HepG2 (cell line): Measurements from ENCODE around the gene KISS1R. TPM values are rescaled to one million over a fixed set of nuclear protein-coding genes. Genes with fewer than 3 reads are reported as not detected.

ENCODE experiments used
- HNRNPLL ChIP-seq: fragments of 200-400 bp; formaldehyde crosslinking; IDR thresholded peaks from 2 replicates; pipeline ENCODE4 v1.6.1; 2017; ENCODE audit warnings: mild to moderate bottlenecking, low read depth, low read length; ENCODE audit not compliant: poor library complexity, severe bottlenecking
- HNRNPUL1 ChIP-seq: fragments of 200-400 bp; formaldehyde crosslinking; IDR thresholded peaks from 2 replicates; pipeline ENCODE4 v1.6.1; 2017; ENCODE audit warnings: low read depth, mild to moderate bottlenecking, low read length, moderate library complexity
- MAZ ChIP-seq, 2 experiments: sonication (generic) in 1 of 2; formaldehyde crosslinking in 1 of 2; IDR thresholded peaks; 2 replicates each; pipeline versions ENCODE4 v1.5.0 to v1.6.1; 2012 to 2020; ENCODE audit warnings: low read depth in 2 of 2, mild to moderate bottlenecking in 2 of 2, borderline replicate concordance in 1 of 2, improper control_type of control experiment in 1 of 2, low read length in 1 of 2, missing genetic modification reagents in 1 of 2, moderate library complexity in 1 of 2
- MLXIP ChIP-seq: sonication (generic); formaldehyde crosslinking; IDR thresholded peaks from 2 replicates; pipeline ENCODE4 v1.9.0; 2021; ENCODE audit warnings: missing genetic modification reagents, borderline replicate concordance
- PBX3 ChIP-seq: sonication (generic); formaldehyde crosslinking; IDR thresholded peaks from 2 replicates; pipeline ENCODE4 v1.8.1; 2023; ENCODE audit warnings: missing genetic modification reagents, inconsistent platforms, borderline replicate concordance
- POLR2G ChIP-seq: fragments of 200-400 bp; formaldehyde crosslinking; IDR thresholded peaks from 2 replicates; pipeline ENCODE4 v1.6.1; 2018; ENCODE audit warnings: mild to moderate bottlenecking, low read depth, low read length, moderate library complexity
- TBP ChIP-seq: sonication (generic); formaldehyde crosslinking; IDR thresholded peaks from 2 replicates; pipeline ENCODE4 v1.5.0; 2020; ENCODE audit warnings: missing genetic modification reagents
- TCF12 ChIP-seq, 2 experiments: fragments of 450-650 bp in 1 of 2; sonication (generic) in 1 of 2; formaldehyde crosslinking in 1 of 2; IDR thresholded peaks; 2 replicates each; pipeline versions ENCODE4 v1.6.1 to v1.8.0; 2017 to 2022; ENCODE audit warnings: antibody characterized with exemption in 1 of 2, mild to moderate bottlenecking in 1 of 2, missing genetic modification reagents in 1 of 2, moderate library complexity in 1 of 2
- TOE1 ChIP-seq: sonication (generic); formaldehyde crosslinking; IDR thresholded peaks from 2 replicates; pipeline ENCODE4 v1.4.0; 2020; ENCODE audit warnings: mild to moderate bottlenecking, missing genetic modification reagents
- ZBTB21 ChIP-seq: sonication (generic); formaldehyde crosslinking; IDR thresholded peaks from 2 replicates; pipeline ENCODE4 v1.4.0; 2020; ENCODE audit warnings: missing genetic modification reagents
- ZEB1 ChIP-seq: IDR thresholded peaks from 2 replicates; pipeline ENCODE4 v1.6.1; 2012; ENCODE audit warnings: mild to moderate bottlenecking, low read depth, inconsistent platforms; ENCODE audit not compliant: insufficient replicate concordance
- ZFP41 ChIP-seq: sonication (generic); formaldehyde crosslinking; IDR thresholded peaks from 2 replicates; pipeline ENCODE4 v1.4.0; 2020; ENCODE audit warnings: mild to moderate bottlenecking, missing genetic modification reagents, borderline replicate concordance
- ZFX ChIP-seq: sonication (generic); formaldehyde crosslinking; IDR thresholded peaks from 2 replicates; pipeline ENCODE4 v1.4.0; 2020; ENCODE audit warnings: mild to moderate bottlenecking, low read depth, missing genetic modification reagents, moderate library complexity
- ZNF10 ChIP-seq: sonication (generic); formaldehyde crosslinking; IDR thresholded peaks from 2 replicates; pipeline ENCODE4 v1.4.0; 2020; ENCODE audit warnings: mild to moderate bottlenecking, low read depth, missing genetic modification reagents, borderline replicate concordance
- ZNF124 ChIP-seq: sonication (generic); formaldehyde crosslinking; IDR thresholded peaks from 2 replicates; pipeline ENCODE4 v1.4.0; 2020; ENCODE audit warnings: missing genetic modification reagents
- ZNF33B ChIP-seq: sonication (generic); formaldehyde crosslinking; IDR thresholded peaks from 2 replicates; pipeline ENCODE4 v1.5.1; 2020; ENCODE audit warnings: mild to moderate bottlenecking, missing genetic modification reagents
- ZNF546 ChIP-seq: sonication (generic); formaldehyde crosslinking; conservative IDR thresholded peaks from 2 replicates; pipeline ENCODE4 v1.8.1; 2023; ENCODE audit warnings: mild to moderate bottlenecking, missing genetic modification reagents
- ZNF567 ChIP-seq: sonication (generic); formaldehyde crosslinking; IDR thresholded peaks from 2 replicates; pipeline ENCODE4 v1.8.1; 2023; ENCODE audit warnings: mild to moderate bottlenecking, missing genetic modification reagents, borderline replicate concordance
- ZNF639 ChIP-seq: conservative IDR thresholded peaks from 2 replicates; pipeline ENCODE4 v1.6.1; 2018; ENCODE audit warnings: missing genetic modification reagents
- polyA plus RNA-seq, 8 experiments: library from polyadenylated mRNA; depleted of rRNA in 3 of 8; stranded (reverse) in 7 of 8; unstranded in 1 of 8; fragments of >200 nt; fragmentation: Illumina TruSeq in 4 of 8; extraction: Trizol in 4 of 8; gene quantifications; 2 replicates each; pipeline versions ENCODE4 v1.2.1 to v1.2.3, GENCODE V29; 2011 to 2016; ENCODE audit warnings: low read depth in 4 of 8, missing spikeins in 1 of 8, mixed read lengths in 1 of 8; ENCODE audit not compliant: insufficient read depth in 1 of 8
- total RNA-seq, 5 experiments: library from RNA; depleted of rRNA; stranded (reverse); fragments of >200 nt; fragmentation: Illumina TruSeq; extraction: Trizol; gene quantifications; 2 replicates each; pipeline ENCODE4 v1.2.3, GENCODE V29; 2016; ENCODE audit warnings: low read depth in 1 of 5

Gene KISS1R
- total and polyA plus RNA-seq, 2 of the 13 experiments (the other 11 are each of a cell fraction or from before 2014, with no cell fraction given) = 1.1 to 10.2 TPM

GRCh38 chr19:917323-918151 lies at the start of gene KISS1R (continued):
- TF ChIP-seq ZFX (0 out of 2 replicates have a peak, but pooled peaks have one; percentile 67), ZNF546 (CRISPR knock-in tag) (no peak), ZNF567 (no peak), MAZ (IDR thresholded peaks at IDR 0.05; ENCODE audit: borderline replicate concordance, low read depth, low read length) (peak; percentile 62), MAZ (CRISPR knock-in tag; IDR thresholded peaks at IDR 0.05; ENCODE audit: low read depth) (peak; percentile 88; the same call in 1 of the 2 replicates), ZBTB21 (peak; percentile 46; the same call in 1 of the 2 replicates), ZNF124 (CRISPR knock-in tag) (no peak), HNRNPUL1 (no peak), ZNF10 (no peak), TBP (CRISPR knock-in tag) (no peak), PBX3 (CRISPR knock-in tag) (no peak), ZNF33B (CRISPR knock-in tag) (no peak), ZNF639 (CRISPR knock-in tag) (peak; percentile 75), POLR2G (no peak; the same call in 1 of the 2 replicates), HNRNPLL (peak; percentile 81), ZEB1 (peak; percentile 22), MLXIP (CRISPR knock-in tag) (no peak), ZFP41 (CRISPR knock-in tag) (peak; percentile 90; the same call in 1 of the 2 replicates), TOE1 (CRISPR knock-in tag) (peak; percentile 82; the same call in 1 of the 2 replicates), TCF12 (IDR thresholded peaks at IDR 0.05) (no peak), TCF12 (CRISPR knock-in tag; IDR thresholded peaks at IDR 0.05) (peak; percentile 24)
